ENCODE data around the gene HAND1. TPM values are rescaled to one million over a fixed set of nuclear protein-coding genes. Genes with fewer than 3 reads are reported as not detected.

The HAND1 gene
- polyA plus RNA-seq, 6 donors from 2014 or later, result not detected

- no peak for DNase-seq
- H3K4me1 Mint-ChIP-seq, result peaks cover 42 to 53% (median 50%) of the 10 kb centered on the region in 3 donors
These were observed 4.3 kb downstream of the HAND1 start for GRCh38 chr5:154473581-154474283.

GRCh38 chr5:154472871-154473580 is 5.0 kb downstream of the HAND1 start:
- peak overlapping the region in 4 of 6 donors; percentile 41 to 80 (median 71) for H3K27ac Mint-ChIP-seq
- DNase-seq (no peak), ATAC-seq (ENCODE audit: low read depth in 2 of 2) (no peak)
- H3K36me3 Mint-ChIP-seq, result no peaks in the 10 kb centered on the region
- H3K4me3 Mint-ChIP-seq, result peak overlapping the region in 6 of 8 donors; percentile 27 to 88 (median 75)
- H3K27me3 Mint-ChIP-seq, result peaks cover 75 to 93% (median 83%) of the 10 kb centered on the region in 3 donors
- H3K4me1 Mint-ChIP-seq, result peaks cover 42 to 53% (median 52%) of the 10 kb centered on the region in 3 donors
- H3K9me3 Mint-ChIP-seq, result peaks cover 0 to 23% (median 2%) of the 10 kb centered on the region in 7 donors

More at GRCh38 chr5:154473581-154474283, 4.3 kb downstream of the HAND1 start:
- no peak for ATAC-seq (ENCODE audit: low read depth in 2 of 2)
- peaks cover 75 to 87% (median 76%) of the 10 kb centered on the region in 3 donors for H3K27me3 Mint-ChIP-seq
- peaks cover 0 to 23% (median 2%) of the 10 kb centered on the region in 7 donors for H3K9me3 Mint-ChIP-seq
- peak overlapping the region in 7 of 8 donors; percentile 49 to 89 (median 84) for H3K4me3 Mint-ChIP-seq
- H3K36me3 Mint-ChIP-seq, result no peaks in the 10 kb centered on the region
- H3K27ac Mint-ChIP-seq, result peak overlapping the region in 4 of 6 donors; percentile 41 to 88 (median 80)

- peaks cover 0 to 17% (median 0%) of the 10 kb centered on the region in 7 donors for H3K9me3 Mint-ChIP-seq
- H3K4me3 Mint-ChIP-seq, result peak overlapping the region in 1 of 8 donors; percentile 21
- H3K4me1 Mint-ChIP-seq, result peaks cover 31 to 42% (median 36%) of the 10 kb centered on the region in 3 donors
- ATAC-seq (ENCODE audit: low read depth in 2 of 2), result no peak
- peaks cover 72 to 90% (median 75%) of the 10 kb centered on the region in 3 donors for H3K27me3 Mint-ChIP-seq
- H3K27ac Mint-ChIP-seq, result no peak overlapping the region
- no peak for DNase-seq
- H3K36me3 Mint-ChIP-seq, result no peaks in the 10 kb centered on the region
These were observed 6.8 kb downstream of the HAND1 start for GRCh38 chr5:154470947-154471870.

- DNase-seq, result no peak
- H3K4me3 Mint-ChIP-seq, result no peak overlapping the region
- no peak for ATAC-seq (ENCODE audit: low read depth in 2 of 2)
- H3K4me1 Mint-ChIP-seq, result peaks cover 24 to 31% (median 26%) of the 10 kb centered on the region in 3 donors
- H3K9me3 Mint-ChIP-seq, result peaks cover 0 to 15% (median 0%) of the 10 kb centered on the region in 7 donors
- H3K27me3 Mint-ChIP-seq, result peaks cover 61 to 80% (median 67%) of the 10 kb centered on the region in 3 donors
- H3K36me3 Mint-ChIP-seq, result no peaks in the 10 kb centered on the region
- no peak overlapping the region for H3K27ac Mint-ChIP-seq
These were observed 7.9 kb downstream of the HAND1 start for GRCh38 chr5:154470137-154470536.

GRCh38 chr5:154467655-154468354 is 10.2 kb downstream of the HAND1 start:
- no peaks in the 10 kb centered on the region for H3K36me3 Mint-ChIP-seq
- DNase-seq, result peak; percentile 55
- peak overlapping the region in 2 of 8 donors; percentile 4 to 18 for H3K4me3 Mint-ChIP-seq
- H3K27me3 Mint-ChIP-seq, result peaks cover 37 to 57% (median 46%) of the 10 kb centered on the region in 3 donors
- ATAC-seq (ENCODE audit: low read depth in 2 of 2), result peak; percentile 92 to 93
- peak overlapping the region in 1 of 6 donors; percentile 20 for H3K27ac Mint-ChIP-seq
- peaks cover 3 to 8% (median 4%) of the 10 kb centered on the region in 3 donors for H3K4me1 Mint-ChIP-seq
- H3K9me3 Mint-ChIP-seq, result no peaks in the 10 kb centered on the region

GRCh38 chr5:154466671-154467070 is 11.4 kb downstream of the HAND1 start:
- Mint-ChIP-seq H3K9me3 (no peaks in the 10 kb centered on the region), H3K4me1 (peaks cover 0 to 5% (median 0%) of the 10 kb centered on the region in 3 donors), H3K27me3 (peaks cover 31 to 52% (median 36%) of the 10 kb centered on the region in 3 donors), H3K27ac (no peak overlapping the region), H3K36me3 (no peaks in the 10 kb centered on the region), H3K4me3 (no peak overlapping the region)
- ATAC-seq (ENCODE audit: low read depth in 2 of 2) (no peak), DNase-seq (no peak)

GRCh38 chr5:154466147-154466546 is 11.9 kb downstream of the HAND1 start:
- H3K36me3 Mint-ChIP-seq, result no peaks in the 10 kb centered on the region
- H3K4me1 Mint-ChIP-seq, result peaks cover 0 to 6% (median 4%) of the 10 kb centered on the region in 3 donors
- H3K27ac Mint-ChIP-seq, result no peak overlapping the region
- no peaks in the 10 kb centered on the region for H3K9me3 Mint-ChIP-seq
- H3K4me3 Mint-ChIP-seq, result peak overlapping the region in 1 of 8 donors; percentile 82
- ATAC-seq (ENCODE audit: low read depth in 2 of 2), result no peak
- no peak for DNase-seq
- H3K27me3 Mint-ChIP-seq, result peaks cover 26 to 47% (median 31%) of the 10 kb centered on the region in 3 donors

- peak overlapping the region in 1 of 6 donors; percentile 21 for H3K27ac Mint-ChIP-seq
- H3K27me3 Mint-ChIP-seq, result peaks cover 16 to 37% (median 21%) of the 10 kb centered on the region in 3 donors
- DNase-seq (no peak), ATAC-seq (ENCODE audit: low read depth in 2 of 2) (no peak)
- H3K36me3 Mint-ChIP-seq, result no peaks in the 10 kb centered on the region
- H3K4me3 Mint-ChIP-seq, result no peak overlapping the region
- H3K9me3 Mint-ChIP-seq, result no peaks in the 10 kb centered on the region
- H3K4me1 Mint-ChIP-seq, result peaks cover 0 to 15% (median 10%) of the 10 kb centered on the region in 3 donors
These were observed 12.9 kb downstream of the HAND1 start for GRCh38 chr5:154465169-154465568.

GRCh38 chr5:154464438-154464837 is 13.6 kb downstream of the HAND1 start:
- Mint-ChIP-seq H3K27me3 (peaks cover 10 to 31% (median 17%) of the 10 kb centered on the region in 3 donors), H3K27ac (no peak overlapping the region), H3K4me3 (no peak overlapping the region), H3K4me1 (peaks cover 0 to 15% (median 10%) of the 10 kb centered on the region in 3 donors), H3K9me3 (no peaks in the 10 kb centered on the region), H3K36me3 (no peaks in the 10 kb centered on the region)
- DNase-seq (no peak), ATAC-seq (ENCODE audit: low read depth in 2 of 2) (no peak)

- H3K4me1 Mint-ChIP-seq, result peaks cover 0 to 10% (median 10%) of the 10 kb centered on the region in 3 donors
- no peak overlapping the region for H3K27ac Mint-ChIP-seq
- peaks cover 10 to 11% of the 10 kb centered on the region in 2 donors for H3K36me3 Mint-ChIP-seq
- no peak for DNase-seq
- no peak for ATAC-seq (ENCODE audit: low read depth in 2 of 2)
- peaks cover 0 to 4% (median 0%) of the 10 kb centered on the region in 3 donors for H3K27me3 Mint-ChIP-seq
- H3K4me3 Mint-ChIP-seq, result no peak overlapping the region
- H3K9me3 Mint-ChIP-seq, result no peaks in the 10 kb centered on the region
These were observed 16.5 kb downstream of the HAND1 start for GRCh38 chr5:154461531-154461930.

- no peak for ATAC-seq (ENCODE audit: low read depth in 2 of 2)
- Mint-ChIP-seq H3K27ac (no peak overlapping the region), H3K9me3 (no peaks in the 10 kb centered on the region), H3K27me3 (no peaks in the 10 kb centered on the region), H3K4me1 (peaks cover 0 to 10% (median 10%) of the 10 kb centered on the region in 3 donors), H3K36me3 (peaks cover 10 to 19% of the 10 kb centered on the region in 2 donors), H3K4me3 (no peak overlapping the region)
- no peak for DNase-seq
These were observed 17.9 kb downstream of the HAND1 start for GRCh38 chr5:154460172-154460571.

GRCh38 chr5:154459015-154459414 is 19.0 kb downstream of the HAND1 start:
- ATAC-seq (ENCODE audit: low read depth in 2 of 2) (no peak), DNase-seq (no peak)
- Mint-ChIP-seq H3K36me3 (peaks cover 10 to 19% of the 10 kb centered on the region in 2 donors), H3K4me3 (no peak overlapping the region), H3K9me3 (no peaks in the 10 kb centered on the region), H3K27me3 (no peaks in the 10 kb centered on the region), H3K4me1 (peaks cover 0 to 10% (median 10%) of the 10 kb centered on the region in 3 donors), H3K27ac (no peak overlapping the region)
